ENCODE data around the gene RTN4.

DNA sequence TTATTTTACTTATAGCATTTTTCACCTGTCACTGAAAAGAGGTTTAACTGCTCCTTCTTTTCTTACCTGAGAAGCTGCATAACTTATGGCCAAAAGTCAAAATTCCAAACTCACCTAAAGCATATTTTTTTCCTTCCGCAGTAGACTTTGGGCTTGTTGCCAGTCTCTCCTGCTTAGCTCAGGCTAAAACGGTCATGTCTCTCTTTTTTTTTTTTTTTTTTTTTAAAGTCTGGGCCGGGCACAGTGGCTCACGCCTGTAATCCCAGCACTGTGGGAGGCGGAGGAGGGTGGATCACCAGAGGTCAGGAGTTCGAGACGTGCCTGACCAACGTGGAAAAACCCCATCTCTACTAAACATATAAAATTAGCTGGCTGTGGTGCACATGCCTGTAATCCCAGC, 113.5 kb downstream of the RTN4 start:
- TF ChIP-seq, protein P1, sequence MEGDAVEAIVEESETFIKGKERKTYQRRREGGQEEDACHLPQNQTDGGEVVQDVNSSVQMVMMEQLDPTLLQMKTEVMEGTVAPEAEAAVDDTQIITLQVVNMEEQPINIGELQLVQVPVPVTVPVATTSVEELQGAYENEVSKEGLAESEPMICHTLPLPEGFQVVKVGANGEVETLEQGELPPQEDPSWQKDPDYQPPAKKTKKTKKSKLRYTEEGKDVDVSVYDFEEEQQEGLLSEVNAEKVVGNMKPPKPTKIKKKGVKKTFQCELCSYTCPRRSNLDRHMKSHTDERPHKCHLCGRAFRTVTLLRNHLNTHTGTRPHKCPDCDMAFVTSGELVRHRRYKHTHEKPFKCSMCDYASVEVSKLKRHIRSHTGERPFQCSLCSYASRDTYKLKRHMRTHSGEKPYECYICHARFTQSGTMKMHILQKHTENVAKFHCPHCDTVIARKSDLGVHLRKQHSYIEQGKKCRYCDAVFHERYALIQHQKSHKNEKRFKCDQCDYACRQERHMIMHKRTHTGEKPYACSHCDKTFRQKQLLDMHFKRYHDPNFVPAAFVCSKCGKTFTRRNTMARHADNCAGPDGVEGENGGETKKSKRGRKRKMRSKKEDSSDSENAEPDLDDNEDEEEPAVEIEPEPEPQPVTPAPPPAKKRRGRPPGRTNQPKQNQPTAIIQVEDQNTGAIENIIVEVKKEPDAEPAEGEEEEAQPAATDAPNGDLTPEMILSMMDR (IDR thresholded peaks at IDR 0.05) = no peak
- TF ChIP-seq POLR2AphosphoS5 (IDR thresholded peaks at IDR 0.05; ENCODE audit: insufficient read depth in 1 of 2, low read depth in 1 of 2) = no peak
- no peak for TF ChIP-seq POLR2A (IDR thresholded peaks at IDR 0.05)
